NCI-H146 (cell line): ENCODE results near the gene AMER2.
"Not testable (repeated sequence)": the region's sequence is repeated elsewhere in the genome, so short reads cannot be mapped to it uniquely, and the experiment has no call there.

Experiments
- DNase-seq: peaks from one replicate; lab custom pipeline; 2025; lab: John Stamatoyannopoulos, UW

Gene AMER2

GRCh38 chr13:25181597-25181996 is 9.5 kb upstream of the AMER2 start:
- DNase-seq: no peak

- no peak for DNase-seq
These were observed 8.9 kb upstream of the AMER2 start for GRCh38 chr13:25180775-25181537.

GRCh38 chr13:25179832-25180774 is 8.0 kb upstream of the AMER2 start:
- no peak for DNase-seq

- no peak for DNase-seq
These were observed 6.9 kb upstream of the AMER2 start for GRCh38 chr13:25179011-25179410.

DNA sequence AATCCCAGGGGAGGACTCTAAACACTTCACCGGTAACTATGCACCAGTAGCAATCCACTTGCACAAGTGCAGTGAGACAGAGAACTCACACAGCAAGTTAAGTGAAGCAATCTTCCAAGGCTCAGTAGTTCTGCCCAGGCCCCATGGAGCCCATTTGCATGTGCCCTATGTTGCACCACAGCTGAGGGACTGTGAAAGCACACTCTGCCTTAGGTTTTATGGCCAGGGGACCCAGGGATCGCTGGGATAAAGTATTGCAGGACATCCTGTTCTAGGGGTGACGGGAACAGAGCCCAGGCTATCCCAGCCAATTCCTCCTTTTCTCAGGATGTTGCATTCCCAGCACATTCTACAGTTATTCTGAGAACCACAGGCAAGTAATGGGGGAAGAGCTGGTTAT is 6.0 kb upstream of the AMER2 start:
- DNase-seq: no peak

DNA sequence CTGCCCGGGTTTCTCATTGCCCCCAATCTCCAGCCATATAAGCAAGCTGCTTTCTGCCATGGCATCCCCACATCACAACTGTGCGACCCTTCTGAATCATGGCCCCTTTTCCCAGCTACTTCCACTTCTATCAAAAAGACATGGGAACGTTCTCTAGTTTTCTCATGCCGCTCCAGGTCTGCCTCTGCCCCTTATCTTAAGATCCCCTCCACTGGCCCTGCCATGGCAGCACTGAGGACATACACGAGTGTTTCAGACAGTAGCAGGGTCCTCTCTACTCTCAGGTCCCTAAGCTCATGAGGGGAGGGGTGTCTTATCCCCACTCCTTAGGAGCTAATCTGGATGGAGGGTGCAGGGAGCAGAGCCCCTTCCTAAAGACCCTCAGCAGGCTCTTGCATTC is 5.5 kb upstream of the AMER2 start:
- DNase-seq: no peak

DNA sequence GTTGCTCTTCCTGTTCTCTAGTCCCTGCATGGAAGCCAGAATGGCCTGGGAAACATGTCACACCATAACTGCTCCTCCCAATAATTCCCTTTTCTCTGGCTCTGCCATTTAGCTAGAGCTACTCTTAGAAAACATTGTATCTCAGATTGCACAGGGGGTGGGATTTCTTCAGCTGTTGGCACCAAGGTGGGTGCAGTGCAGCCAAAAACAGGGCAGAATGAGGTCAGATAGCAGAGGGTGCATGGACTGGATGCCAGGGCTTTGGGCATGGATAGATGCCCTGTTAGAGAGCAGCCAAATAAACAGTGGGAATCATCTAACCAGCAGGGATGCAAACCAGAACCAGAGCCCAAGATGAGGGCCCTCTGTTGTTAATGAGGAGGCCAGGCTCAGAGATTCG is 4.9 kb upstream of the AMER2 start:
- no peak for DNase-seq

DNA sequence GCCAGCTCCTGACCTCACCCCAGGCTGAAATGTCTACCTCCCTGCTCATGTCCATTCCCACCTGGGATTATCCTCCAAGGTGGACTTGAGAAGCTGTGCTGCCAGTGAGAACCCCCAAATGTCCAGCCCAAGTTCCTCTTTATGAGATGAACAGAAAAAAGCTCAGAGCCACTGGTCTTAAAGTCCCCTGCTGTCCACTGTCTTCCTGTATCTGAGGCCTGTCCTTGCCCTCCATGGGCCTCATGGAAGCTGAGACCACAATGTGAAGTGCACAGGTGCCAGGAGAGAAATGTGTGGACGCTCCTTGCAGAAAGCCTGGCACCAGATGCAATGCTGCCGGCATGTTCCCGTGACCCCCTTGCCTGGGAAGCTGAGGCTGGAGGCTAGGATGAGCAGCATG is 3.3 kb upstream of the AMER2 start:
- DNase-seq: no peak

DNA sequence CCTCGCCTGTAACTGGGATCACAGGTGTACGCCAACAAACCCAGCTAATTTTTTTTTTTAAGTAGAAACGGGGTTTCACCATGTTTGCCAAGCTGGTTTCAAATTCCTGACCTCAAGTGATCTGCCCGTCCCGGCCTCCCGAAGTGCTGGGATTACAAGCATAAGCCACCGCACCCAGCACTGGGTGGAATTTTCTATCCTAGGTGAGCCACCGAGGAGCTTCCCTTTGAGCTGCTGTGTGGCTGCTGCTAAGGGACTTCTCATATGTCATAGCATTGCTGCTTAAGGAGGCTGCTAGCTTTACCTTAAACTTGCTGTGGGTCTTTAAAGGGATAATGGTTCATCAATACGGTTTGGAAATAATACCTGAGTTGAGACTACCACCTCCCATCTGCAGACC is 2.9 kb upstream of the AMER2 start:
- DNase-seq: no peak

DNA sequence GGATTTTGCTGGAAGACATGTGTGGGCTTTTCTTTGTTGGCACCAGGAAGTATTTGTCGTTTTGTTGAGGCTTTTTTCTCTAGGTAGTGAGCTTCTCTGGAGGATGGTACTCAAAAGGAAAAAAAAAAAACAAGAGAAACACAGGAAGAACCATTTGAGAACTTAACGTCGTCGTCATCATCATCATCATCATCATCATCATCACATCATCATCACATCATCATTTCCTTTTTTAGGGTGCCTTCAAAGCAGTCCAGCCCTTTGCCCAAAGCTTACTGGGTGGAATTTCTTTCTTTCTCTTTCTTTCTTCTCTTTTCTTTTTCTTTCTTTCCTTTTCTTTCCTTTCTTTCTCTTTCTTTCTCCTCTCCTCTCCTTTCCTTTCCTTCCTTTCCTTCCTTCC is 2.2 kb upstream of the AMER2 start:
- no peak for DNase-seq

GRCh38 chr13:25172303-25172630 is 179 bp upstream of the AMER2 start:
- no peak for DNase-seq

DNA sequence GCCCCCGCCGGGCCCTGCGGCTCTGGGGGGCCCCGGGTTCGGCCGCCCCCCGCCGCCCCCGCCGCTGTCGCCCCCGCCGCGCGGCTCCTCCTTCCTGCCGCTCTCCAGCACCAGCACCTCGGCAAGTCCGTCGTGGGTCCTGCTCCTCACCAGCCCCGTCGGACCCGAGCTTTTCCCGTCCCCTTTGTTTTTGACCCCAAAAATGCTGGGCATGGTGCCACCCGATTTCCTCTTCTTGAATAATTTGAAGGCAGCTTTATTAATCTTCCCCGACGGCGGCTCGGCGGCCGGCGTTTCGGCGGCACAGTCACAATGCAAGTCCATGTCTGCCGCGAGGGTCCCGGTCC is 945 bp downstream of the AMER2 start:
- peak; percentile 53 for DNase-seq

- peak; percentile 78 for DNase-seq
These were observed 1.5 kb downstream of the AMER2 start for GRCh38 chr13:25170554-25171111.

DNA sequence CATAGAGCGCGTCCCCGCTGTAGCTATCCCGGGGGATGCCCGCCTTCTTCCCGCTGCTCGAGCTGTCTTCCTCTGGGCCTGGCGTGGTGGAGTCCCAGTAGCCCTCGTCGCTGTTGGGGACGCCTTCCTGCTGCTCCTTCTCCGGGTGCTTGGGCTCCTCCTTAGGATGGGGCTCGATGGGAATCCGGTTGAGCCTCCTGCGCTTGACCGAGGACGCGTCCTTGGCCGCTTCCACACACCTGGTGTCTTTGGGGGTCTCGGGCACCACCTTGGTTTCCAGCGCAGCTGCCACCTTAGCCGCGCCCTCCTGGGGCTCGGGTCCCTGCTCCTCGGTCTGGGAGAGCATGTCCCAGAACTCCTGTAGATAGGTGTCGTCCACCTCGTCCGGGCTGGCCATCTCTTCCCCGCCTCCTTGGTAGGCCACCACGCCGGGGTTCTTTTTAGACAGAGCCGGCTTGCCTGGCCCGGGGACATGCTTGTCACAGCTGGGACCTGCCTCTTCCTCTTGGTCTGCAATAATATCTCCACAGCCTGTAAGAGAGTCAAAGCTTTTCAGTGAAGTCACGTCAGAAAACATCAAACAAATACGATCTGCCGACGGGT is 2.0 kb downstream of the AMER2 start:
- DNase-seq: peak; percentile 55

- DNase-seq: no peak
These were observed 2.7 kb downstream of the AMER2 start for GRCh38 chr13:25169356-25169755.

DNA sequence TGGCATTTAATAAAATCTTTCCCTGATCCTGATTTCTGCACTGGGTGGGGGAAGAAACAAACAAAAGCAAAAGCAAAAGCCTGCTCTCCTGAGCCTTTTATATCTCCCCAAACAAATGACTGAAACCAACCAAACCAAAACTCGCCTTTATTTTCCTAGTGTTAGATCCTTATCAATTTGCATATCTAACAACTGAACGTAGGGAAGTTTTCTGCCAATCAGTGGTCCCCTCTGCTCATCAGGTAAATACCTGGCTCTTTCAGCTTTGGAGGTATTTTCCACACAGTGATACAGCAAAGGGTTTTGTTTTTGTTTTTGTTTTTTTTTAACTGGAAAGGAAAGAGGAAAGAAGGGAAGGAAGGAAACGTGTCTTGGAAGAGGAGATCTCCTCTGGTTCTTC is 3.3 kb downstream of the AMER2 start:
- no peak for DNase-seq

GRCh38 chr13:25167382-25168174 is 4.5 kb downstream of the AMER2 start:
- DNase-seq: no peak

- DNase-seq: no peak
These were observed 5.8 kb downstream of the AMER2 start for GRCh38 chr13:25166306-25166705.

GRCh38 chr13:25165663-25166062 is 6.4 kb downstream of the AMER2 start:
- no peak for DNase-seq

DNA sequence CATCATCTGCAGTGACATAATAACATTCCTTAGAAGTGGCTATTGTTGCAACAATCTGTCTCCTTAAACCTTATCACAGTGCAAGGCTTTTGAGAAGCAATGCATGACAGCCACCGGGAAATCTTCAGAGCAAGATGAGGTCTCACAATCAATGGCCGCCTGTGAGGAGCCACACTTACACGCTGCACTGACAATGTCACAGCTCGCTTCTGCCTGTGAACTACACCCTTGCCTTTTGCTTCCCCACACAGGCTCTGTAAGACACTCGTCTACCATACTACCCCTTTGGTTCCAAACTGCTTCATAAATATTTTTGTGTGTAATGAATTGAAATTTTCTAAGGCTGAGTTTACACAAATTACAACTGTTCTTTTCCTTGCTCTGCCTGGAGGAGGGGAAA is 6.9 kb downstream of the AMER2 start:
- not testable (repeated sequence) for DNase-seq

- DNase-seq: no peak
These were observed 14.4 kb downstream of the AMER2 start for GRCh38 chr13:25157681-25158080.

DNA sequence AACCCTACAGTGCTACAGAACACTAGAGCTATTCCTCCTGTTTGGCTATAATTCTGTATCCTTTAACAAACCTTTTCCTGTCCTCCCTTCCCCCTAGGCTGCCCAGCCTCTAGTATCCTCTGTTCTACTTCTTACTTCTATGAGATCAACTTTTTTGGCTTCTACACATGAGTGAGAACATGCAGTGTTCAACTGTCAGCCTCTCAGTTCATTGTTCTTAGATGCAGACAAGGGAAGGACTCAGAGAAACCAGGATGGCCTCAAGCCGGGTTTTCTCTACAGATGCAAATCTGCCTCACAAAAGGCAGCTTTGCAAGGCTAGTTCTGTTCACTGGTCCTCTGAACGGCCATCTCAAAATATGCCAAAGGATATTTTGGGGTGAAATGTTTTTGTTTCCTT is 18.4 kb downstream of the AMER2 start:
- no peak for DNase-seq
